ENCODE results near the gene FAHD2A.
"Not testable (repeated sequence)": the region's sequence is repeated elsewhere in the genome, so short reads cannot be mapped to it uniquely, and the experiment has no call there.

Gene FAHD2A, protein sequence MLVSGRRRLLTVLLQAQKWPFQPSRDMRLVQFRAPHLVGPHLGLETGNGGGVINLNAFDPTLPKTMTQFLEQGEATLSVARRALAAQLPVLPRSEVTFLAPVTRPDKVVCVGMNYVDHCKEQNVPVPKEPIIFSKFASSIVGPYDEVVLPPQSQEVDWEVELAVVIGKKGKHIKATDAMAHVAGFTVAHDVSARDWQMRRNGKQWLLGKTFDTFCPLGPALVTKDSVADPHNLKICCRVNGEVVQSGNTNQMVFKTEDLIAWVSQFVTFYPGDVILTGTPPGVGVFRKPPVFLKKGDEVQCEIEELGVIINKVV

DNA sequence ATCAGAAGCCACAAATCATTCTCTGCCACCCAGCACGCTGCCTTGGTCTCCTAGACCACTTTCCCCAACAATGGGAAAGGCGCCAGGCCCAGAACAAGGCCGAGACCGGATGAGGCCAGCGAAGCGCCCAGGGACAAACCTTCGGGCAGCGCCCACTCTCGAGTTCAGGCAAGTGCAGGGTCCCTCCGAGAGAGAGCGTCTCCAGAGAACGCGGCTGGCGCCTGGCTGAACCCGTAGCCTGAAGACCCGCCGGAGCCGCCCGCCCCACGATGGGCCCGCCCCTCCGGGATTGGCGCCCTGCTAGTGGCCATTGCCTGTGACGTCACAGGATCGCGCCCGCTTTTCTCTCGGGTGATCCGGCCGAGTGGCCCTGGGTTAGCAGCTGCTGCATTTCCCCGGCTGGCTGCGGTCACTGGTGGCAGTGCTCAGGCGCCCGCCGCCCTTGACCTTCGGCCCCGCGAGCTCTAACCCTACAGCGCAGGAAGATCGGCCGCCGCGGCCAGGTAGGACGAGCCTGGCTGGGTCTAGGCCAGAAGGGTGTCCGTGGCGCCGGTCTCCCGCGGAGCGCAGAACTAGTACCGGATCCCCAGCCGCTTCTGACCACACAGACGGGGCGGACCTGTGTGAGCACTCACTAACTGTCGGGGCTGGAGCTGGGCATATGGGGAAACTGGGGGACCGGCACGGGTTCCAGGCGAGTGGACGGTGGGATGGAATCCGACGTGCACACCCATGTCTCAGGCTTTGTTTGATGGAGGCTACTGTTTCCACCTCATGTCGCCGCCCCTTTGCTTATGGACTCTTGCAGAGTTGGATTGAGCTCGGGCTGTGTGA, at the start of gene FAHD2A:
FAHD2A (plus strand) TSS at position 339 of the 834 bp plus-strand sequence. CDS start 2,851 bp downstream, outside the sequence.
- Histone ChIP-seq H3K27ac (ENCODE audit: low read length) (no peak within 1 kb of the TSS), H3K36me3 (ENCODE audit: control insufficient read depth, low read depth, low read length) (no peaks in the 10 kb centered on the region), H3K27me3 (ENCODE audit: control insufficient read depth, insufficient read depth, low read length) (no peaks in the 10 kb centered on the region)

DNA sequence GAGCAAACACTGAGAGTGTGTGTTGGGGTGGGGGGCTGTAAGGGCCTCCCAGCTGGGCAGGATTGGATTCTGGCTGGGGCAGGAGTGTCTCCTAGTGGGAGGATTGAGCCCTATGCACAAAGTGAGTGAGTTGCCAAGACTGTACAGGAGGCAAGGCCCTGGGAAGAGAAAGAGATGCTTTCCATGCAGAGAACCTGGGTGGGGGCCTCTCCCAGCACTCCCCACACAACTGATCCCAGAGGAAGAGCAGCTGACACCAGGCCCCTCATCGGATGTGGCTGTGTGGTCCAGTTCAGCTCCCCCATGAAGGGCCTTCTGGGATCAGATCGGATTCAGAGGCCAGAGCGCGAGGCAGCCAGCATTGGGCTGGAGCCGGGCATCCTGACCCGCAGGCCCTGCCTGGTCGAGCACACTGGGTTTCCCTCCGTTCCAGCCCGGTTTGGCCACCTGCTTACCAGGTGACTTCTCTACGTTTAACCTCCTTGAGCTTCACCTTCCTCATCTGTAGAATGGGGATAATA, 49.4 kb upstream of the FAHD2A start:
- no peak overlapping the region for H3K27ac ChIP-seq (ENCODE audit: low read length)
- H3K27me3 ChIP-seq (ENCODE audit: control insufficient read depth, insufficient read depth, low read length) = peaks cover 8% of the 10 kb centered on the region

More for the DNA sequence above, at the start of gene FAHD2A:
- Histone ChIP-seq H3K9me3 (ENCODE audit: control insufficient read depth, low read depth, low read length) (no peaks in the 10 kb centered on the region), H3K4me3 (ENCODE audit: low read length) (peak within 1 kb of the TSS; percentile 93), H3K4me1 (ENCODE audit: control insufficient read depth, low read depth, low read length) (peaks cover 2% of the 10 kb centered on the region), H3K9ac (ENCODE audit: low read length) (peak within 1 kb of the TSS; percentile 84)

DNA sequence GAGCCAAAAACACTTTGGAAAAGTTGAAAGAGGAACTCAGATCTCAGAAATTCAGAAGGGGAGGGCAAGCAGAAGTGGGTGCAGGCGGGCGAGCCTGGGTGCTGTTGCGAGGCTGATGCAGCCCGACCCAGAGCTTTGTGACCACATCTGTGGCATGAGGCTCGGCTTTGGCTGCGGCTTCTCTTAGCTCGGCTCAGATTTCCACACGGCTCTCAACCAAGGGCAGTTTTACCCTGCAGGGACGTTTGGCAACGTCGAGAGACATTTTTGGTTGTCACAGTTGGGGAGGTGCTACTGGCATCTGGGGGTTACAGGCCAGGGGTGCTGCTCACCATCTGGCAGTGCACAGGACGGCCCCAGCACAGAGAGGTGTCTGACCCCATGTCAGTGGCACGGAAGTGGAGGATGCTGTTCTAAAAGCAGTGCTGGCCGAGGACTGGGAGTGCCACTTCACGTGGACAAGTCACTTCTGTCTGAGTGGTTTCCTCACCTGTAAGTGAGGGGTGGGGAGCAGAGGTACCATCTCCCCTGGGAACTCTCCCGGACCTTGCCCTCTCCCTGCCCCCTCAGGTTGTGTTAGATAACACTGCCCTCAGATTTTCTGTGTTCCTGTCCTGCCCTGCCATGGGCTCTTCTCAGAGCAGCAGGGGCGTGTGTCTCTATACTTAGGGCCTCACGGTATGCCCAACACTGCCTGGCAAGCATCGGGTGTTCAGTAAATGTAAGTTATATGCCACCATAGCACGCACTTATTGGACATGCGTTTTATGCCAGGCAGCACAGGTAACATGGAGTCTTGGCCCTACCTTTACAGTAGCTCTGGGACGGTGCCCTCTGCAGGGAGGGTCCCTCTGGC, 48.7 kb upstream of the FAHD2A start:
- no peaks in the 10 kb centered on the region for H3K9me3 ChIP-seq (ENCODE audit: control insufficient read depth, low read depth, low read length)
- H3K27me3 ChIP-seq (ENCODE audit: control insufficient read depth, insufficient read depth, low read length) = peaks cover under 1% of the 10 kb centered on the region
- H3K9ac ChIP-seq (ENCODE audit: low read length) = no peak overlapping the region
- H3K4me3 ChIP-seq (ENCODE audit: low read length) = no peak overlapping the region
- H3K4me1 ChIP-seq (ENCODE audit: control insufficient read depth, low read depth, low read length) = no peaks in the 10 kb centered on the region
- no peaks in the 10 kb centered on the region for H3K36me3 ChIP-seq (ENCODE audit: control insufficient read depth, low read depth, low read length)
- no peak overlapping the region for H3K27ac ChIP-seq (ENCODE audit: low read length)

More for the DNA sequence above, 49.4 kb upstream of the FAHD2A start:
- Histone ChIP-seq H3K9me3 (ENCODE audit: control insufficient read depth, low read depth, low read length) (no peaks in the 10 kb centered on the region), H3K4me3 (ENCODE audit: low read length) (no peak overlapping the region), H3K4me1 (ENCODE audit: control insufficient read depth, low read depth, low read length) (no peaks in the 10 kb centered on the region), H3K9ac (ENCODE audit: low read length) (no peak overlapping the region), H3K36me3 (ENCODE audit: control insufficient read depth, low read depth, low read length) (no peaks in the 10 kb centered on the region)

DNA sequence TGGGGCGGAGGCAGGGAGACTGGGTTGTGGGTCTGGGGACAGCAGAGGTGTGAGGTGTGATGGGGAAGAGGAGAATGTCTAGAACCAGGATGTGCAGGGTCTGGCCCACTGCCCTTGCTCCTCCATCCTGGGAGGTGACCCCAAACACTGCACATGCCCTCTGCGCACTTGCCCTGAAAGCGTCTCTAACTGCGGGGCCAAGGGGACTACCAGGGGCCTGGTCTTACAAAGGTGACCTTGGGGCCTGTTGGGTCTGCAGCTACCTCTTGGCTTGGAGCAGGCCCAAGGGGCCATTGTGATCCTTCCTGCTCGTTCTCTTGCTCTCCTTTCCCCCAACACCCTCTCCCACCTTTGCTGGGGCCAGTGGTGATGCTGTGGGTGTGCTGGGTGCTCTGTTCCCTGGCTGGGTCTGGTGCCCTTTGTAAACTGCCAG, 48.0 kb upstream of the FAHD2A start:
- no peaks in the 10 kb centered on the region for H3K9me3 ChIP-seq (ENCODE audit: control insufficient read depth, low read depth, low read length)
- H3K36me3 ChIP-seq (ENCODE audit: control insufficient read depth, low read depth, low read length) = no peaks in the 10 kb centered on the region
- H3K4me1 ChIP-seq (ENCODE audit: control insufficient read depth, low read depth, low read length) = no peaks in the 10 kb centered on the region
- H3K9ac ChIP-seq (ENCODE audit: low read length) = no peak overlapping the region
- H3K4me3 ChIP-seq (ENCODE audit: low read length) = no peak overlapping the region
- H3K27me3 ChIP-seq (ENCODE audit: control insufficient read depth, insufficient read depth, low read length) = no peaks in the 10 kb centered on the region
- no peak overlapping the region for H3K27ac ChIP-seq (ENCODE audit: low read length)

DNA sequence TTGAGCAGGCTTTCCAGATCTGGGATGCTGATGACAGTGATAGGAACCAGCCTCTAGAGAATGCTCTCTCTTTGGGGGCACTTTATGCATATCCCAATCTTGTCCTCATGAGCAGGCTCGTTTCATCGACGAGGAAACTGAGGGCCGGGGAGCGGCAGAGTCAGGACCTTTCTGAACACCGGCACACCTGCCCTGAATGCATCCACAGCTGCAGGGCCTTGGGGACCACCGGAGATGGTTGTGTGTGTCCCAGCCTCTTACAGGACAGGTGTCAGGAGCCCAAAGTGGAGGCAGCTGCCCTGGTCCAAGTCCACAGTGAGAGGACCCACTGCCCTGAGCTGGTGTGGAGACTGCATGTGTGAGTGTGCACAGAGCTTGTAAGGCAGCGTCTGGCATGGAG, 47.6 kb upstream of the FAHD2A start:
- H3K36me3 ChIP-seq (ENCODE audit: control insufficient read depth, low read depth, low read length) = no peaks in the 10 kb centered on the region
- H3K9ac ChIP-seq (ENCODE audit: low read length) = no peak overlapping the region
- H3K27me3 ChIP-seq (ENCODE audit: control insufficient read depth, insufficient read depth, low read length) = no peaks in the 10 kb centered on the region
- no peaks in the 10 kb centered on the region for H3K9me3 ChIP-seq (ENCODE audit: control insufficient read depth, low read depth, low read length)
- H3K4me1 ChIP-seq (ENCODE audit: control insufficient read depth, low read depth, low read length) = no peaks in the 10 kb centered on the region
- no peak overlapping the region for H3K4me3 ChIP-seq (ENCODE audit: low read length)
- no peak overlapping the region for H3K27ac ChIP-seq (ENCODE audit: low read length)

DNA sequence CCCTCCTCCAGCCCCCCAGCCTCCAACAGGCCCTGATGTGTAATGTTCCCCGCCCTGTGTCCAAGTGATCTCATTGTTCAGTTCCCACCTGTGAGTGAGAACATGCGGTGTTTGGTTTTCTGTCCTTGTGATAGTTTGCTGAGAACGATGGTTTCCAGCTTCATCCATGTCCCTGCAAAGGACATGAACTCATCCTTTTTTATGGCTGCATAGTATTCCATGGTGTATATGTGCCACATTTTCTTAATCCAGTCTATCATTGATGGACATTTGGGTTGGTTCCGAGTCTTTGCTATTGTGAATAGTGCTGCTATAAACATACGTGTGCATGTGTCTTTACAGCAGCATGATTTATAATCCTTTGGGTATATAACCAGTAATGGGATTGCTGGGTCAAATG, 47.0 kb upstream of the FAHD2A start:
- not testable (repeated sequence) for H3K4me3 ChIP-seq (ENCODE audit: low read length); H3K27me3 ChIP-seq (ENCODE audit: control insufficient read depth, insufficient read depth, low read length); H3K4me1 ChIP-seq (ENCODE audit: control insufficient read depth, low read depth, low read length); H3K9ac ChIP-seq (ENCODE audit: low read length); H3K9me3 ChIP-seq (ENCODE audit: control insufficient read depth, low read depth, low read length); H3K27ac ChIP-seq (ENCODE audit: low read length); H3K36me3 ChIP-seq (ENCODE audit: control insufficient read depth, low read depth, low read length)

DNA sequence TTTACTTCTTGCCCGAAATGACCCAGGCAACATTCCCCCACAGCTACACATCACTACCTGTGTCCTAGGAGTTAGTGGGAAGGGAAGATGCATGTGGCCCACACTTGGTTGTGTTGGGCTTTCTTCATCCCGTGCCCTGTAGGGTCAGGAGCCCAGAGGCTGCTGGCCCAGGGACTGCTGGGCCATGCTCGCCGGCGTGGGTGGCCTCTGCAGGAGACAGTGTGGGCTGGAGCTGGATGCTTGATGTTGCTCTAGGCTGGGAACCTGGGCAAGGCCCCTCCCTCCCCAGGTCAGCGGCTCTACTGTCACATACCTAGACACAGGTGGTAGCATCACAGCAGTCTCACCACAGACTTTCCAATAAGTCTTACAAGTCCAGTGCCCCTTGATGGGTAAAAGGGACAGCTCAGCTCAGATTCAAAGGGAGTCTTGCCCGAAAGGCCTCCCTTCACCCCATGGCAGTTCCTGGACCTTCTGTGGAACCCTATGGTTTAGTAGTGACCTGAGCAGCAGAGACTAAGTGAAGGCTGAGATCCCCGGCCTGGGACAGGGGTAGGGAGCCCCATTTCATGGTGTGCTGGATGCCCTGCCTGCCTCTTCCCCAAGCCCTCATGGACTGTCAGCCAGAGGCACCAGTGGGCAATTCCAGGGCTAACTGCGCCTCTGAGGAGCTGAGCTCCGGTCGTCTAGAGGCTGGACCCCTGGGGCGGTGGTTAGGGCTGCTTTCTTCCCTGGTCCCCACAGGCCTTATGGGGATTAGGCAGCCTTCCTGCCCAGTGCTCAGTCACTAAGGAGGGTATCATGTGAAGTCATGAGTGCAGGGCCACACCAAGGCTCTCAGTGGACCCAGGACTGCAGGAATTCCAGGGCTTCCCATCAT, 45.4 kb upstream of the FAHD2A start:
- Histone ChIP-seq H3K27ac (ENCODE audit: low read length) (no peak overlapping the region), H3K36me3 (ENCODE audit: control insufficient read depth, low read depth, low read length) (no peaks in the 10 kb centered on the region), H3K27me3 (ENCODE audit: control insufficient read depth, insufficient read depth, low read length) (no peaks in the 10 kb centered on the region), H3K9me3 (ENCODE audit: control insufficient read depth, low read depth, low read length) (no peaks in the 10 kb centered on the region), H3K9ac (ENCODE audit: low read length) (no peak overlapping the region), H3K4me1 (ENCODE audit: control insufficient read depth, low read depth, low read length) (no peaks in the 10 kb centered on the region), H3K4me3 (ENCODE audit: low read length) (no peak overlapping the region)

DNA sequence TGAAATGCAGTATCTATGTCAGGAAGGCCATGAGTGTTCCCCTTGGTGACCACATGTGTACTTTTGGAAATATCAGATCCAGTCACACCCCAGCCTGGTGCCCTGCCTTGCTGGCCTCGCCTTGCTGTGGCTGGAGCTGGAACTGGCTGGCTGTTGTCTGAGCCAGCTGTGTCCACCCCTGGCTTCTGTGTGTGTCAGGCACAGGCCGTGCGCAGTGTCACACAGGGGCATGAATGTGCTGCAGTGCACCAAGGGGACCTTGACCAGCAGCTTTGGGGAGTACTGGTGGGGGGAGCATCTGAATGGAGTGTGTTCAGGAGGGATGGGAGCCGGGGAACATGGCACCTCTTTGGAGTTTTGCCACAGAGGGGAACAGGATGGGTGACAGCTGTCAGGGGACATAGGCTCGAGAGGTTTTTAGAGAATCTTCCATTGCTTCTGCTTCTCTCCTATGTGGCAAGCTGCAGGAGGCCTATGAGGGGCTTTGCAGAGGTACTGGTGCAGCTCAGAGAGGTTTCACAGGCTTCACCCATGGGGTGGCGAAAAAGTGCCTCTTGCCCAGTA, 44.7 kb upstream of the FAHD2A start:
- Histone ChIP-seq H3K4me3 (ENCODE audit: low read length) (no peak overlapping the region), H3K9ac (ENCODE audit: low read length) (no peak overlapping the region), H3K27me3 (ENCODE audit: control insufficient read depth, insufficient read depth, low read length) (no peaks in the 10 kb centered on the region), H3K9me3 (ENCODE audit: control insufficient read depth, low read depth, low read length) (no peaks in the 10 kb centered on the region), H3K4me1 (ENCODE audit: control insufficient read depth, low read depth, low read length) (no peaks in the 10 kb centered on the region), H3K36me3 (ENCODE audit: control insufficient read depth, low read depth, low read length) (no peaks in the 10 kb centered on the region), H3K27ac (ENCODE audit: low read length) (no peak overlapping the region)

DNA sequence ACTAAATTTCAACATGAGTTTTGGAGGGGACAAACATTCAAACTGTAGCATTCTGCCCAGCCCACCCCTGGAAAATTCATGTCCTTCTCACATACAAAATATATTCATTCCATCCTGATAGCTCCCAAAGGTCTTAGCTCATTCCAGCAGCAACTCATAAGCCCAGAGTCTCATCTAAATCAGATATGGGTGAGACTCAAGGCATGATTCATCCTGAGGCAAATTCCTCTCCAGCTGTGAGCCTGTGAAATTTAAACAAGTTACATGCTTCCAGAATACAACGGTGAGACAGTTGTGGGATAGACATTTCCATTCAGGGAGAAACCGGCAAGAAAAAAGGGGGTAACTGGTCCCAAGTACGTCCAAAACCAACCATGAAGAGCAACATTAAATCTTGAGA, 43.5 kb upstream of the FAHD2A start:
- Histone ChIP-seq H3K36me3 (ENCODE audit: control insufficient read depth, low read depth, low read length) (no peaks in the 10 kb centered on the region), H3K9me3 (ENCODE audit: control insufficient read depth, low read depth, low read length) (no peaks in the 10 kb centered on the region), H3K27me3 (ENCODE audit: control insufficient read depth, insufficient read depth, low read length) (no peaks in the 10 kb centered on the region), H3K4me1 (ENCODE audit: control insufficient read depth, low read depth, low read length) (no peaks in the 10 kb centered on the region), H3K9ac (ENCODE audit: low read length) (no peak overlapping the region), H3K4me3 (ENCODE audit: low read length) (no peak overlapping the region), H3K27ac (ENCODE audit: low read length) (no peak overlapping the region)

DNA sequence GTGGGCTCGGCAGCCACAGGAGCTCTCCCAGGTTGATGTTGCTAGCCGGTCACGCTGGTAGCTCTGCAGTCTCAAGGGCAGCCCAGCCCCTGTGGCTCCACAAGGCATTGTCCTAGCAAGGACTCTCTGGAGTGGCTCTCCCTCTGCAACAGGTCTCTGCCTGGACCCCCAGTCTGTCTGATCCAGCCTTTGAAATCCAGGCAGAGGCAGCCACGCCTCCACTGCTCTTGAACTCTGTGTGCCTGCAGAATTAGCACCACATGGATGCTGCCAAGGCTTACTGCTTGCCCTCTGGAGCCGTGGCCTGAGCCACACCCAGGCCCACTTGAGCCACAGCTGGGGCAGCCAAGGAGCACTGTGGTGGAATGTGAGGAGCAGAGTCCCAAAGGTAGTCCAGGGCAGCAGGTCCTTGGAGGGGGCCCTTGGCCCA, 43.0 kb upstream of the FAHD2A start:
- no peaks in the 10 kb centered on the region for H3K36me3 ChIP-seq (ENCODE audit: control insufficient read depth, low read depth, low read length)
- H3K9me3 ChIP-seq (ENCODE audit: control insufficient read depth, low read depth, low read length) = no peaks in the 10 kb centered on the region
- H3K27me3 ChIP-seq (ENCODE audit: control insufficient read depth, insufficient read depth, low read length) = no peaks in the 10 kb centered on the region
- H3K9ac ChIP-seq (ENCODE audit: low read length) = no peak overlapping the region
- H3K4me3 ChIP-seq (ENCODE audit: low read length) = no peak overlapping the region
- H3K27ac ChIP-seq (ENCODE audit: low read length) = no peak overlapping the region
- H3K4me1 ChIP-seq (ENCODE audit: control insufficient read depth, low read depth, low read length) = no peaks in the 10 kb centered on the region
